GM12878 (cell line): ENCODE data around the gene ABCD2. TPM values are rescaled to one million over a fixed set of nuclear protein-coding genes. Genes with fewer than 3 reads are reported as not detected.
"Not testable (repeated sequence)": the region's sequence is repeated elsewhere in the genome, so short reads cannot be mapped to it uniquely, and the experiment has no call there.

Experiments used
- ATAC-seq: fragments of 200-7000 bp; cut with Tn5 transposase; 3 replicates; pipeline ENCODE4 v1.9.1; 2020; ENCODE audit warnings: mild to moderate bottlenecking, moderate library complexity
- BruUV-seq: library from RNA; stranded (reverse); fragments of 400-500 nt; replicated peaks from 2 replicates; lab custom pipeline; 2021; lab: Mats Ljungman, UMichigan
- CTCF ChIA-PET: fragments of 300-600 bp; sonication (Branson Sonifier 250); formaldehyde crosslinking; extraction: SDS; loops from one replicate; lab custom pipeline; 2021; ENCODE audit warnings: inconsistent platforms; lab: Yijun Ruan, JAX
- POLR2A ChIA-PET: fragments of 350-600 bp; formaldehyde crosslinking; extraction: SDS; loops from one replicate; lab custom pipeline; 2021; ENCODE audit warnings: inconsistent platforms; lab: Charles Lee
- RAD21 ChIA-PET: fragments of 300-600 bp; sonication (Branson Sonifier 250); formaldehyde crosslinking; loops from one replicate; lab custom pipeline; 2023; ENCODE audit warnings: antibody characterized with exemption; ENCODE audit not compliant: unreplicated experiment; lab: Charles Lee
- SMC1A ChIA-PET: fragments of 300-600 bp; sonication (Branson Sonifier 250); formaldehyde crosslinking; loops from one replicate; lab custom pipeline; 2023; ENCODE audit not compliant: unreplicated experiment, uncharacterized antibody; lab: Charles Lee
- DNase-seq: peaks from one replicate; pipeline ENCODE4 v3.0.0-alpha.2; 2011; ENCODE audit warnings: low read depth, low spot score
- FAIRE-seq: peaks from 3 replicates; lab custom pipeline; 2011; peaks lifted over from hg19 to GRCh38; lab: Jason Lieb, UNC
- H2AFZ ChIP-seq: 2 replicates; pipeline ENCODE4 v1.6.0; 2011; ENCODE audit warnings: low read depth, low read length, control low read depth; ENCODE audit not compliant: control insufficient read depth
- H3K27ac ChIP-seq: 2 replicates; pipeline ENCODE4 v1.5.1; 2011; ENCODE audit warnings: control low read depth; ENCODE audit not compliant: control insufficient read depth, insufficient read depth
- H3K27me3 ChIP-seq, 2 experiments: replicated peaks in 1 of 2; 2 replicates each; pipeline versions ENCODE4 v1.6.0 to v1.6.1; 2011; ENCODE audit warnings: low read length in 1 of 2; ENCODE audit not compliant: control insufficient read depth in 2 of 2, insufficient read depth in 2 of 2
- H3K36me3 ChIP-seq, 2 experiments: 2 replicates each; pipeline ENCODE4 v1.5.1; 2011; ENCODE audit warnings: low read length in 1 of 2; ENCODE audit not compliant: control insufficient read depth in 2 of 2, insufficient read depth in 2 of 2
- H3K4me1 ChIP-seq: 2 replicates; pipeline ENCODE4 v1.6.1; 2011; ENCODE audit warnings: mild to moderate bottlenecking, low read length, moderate library complexity, mixed read lengths; ENCODE audit not compliant: control insufficient read depth, insufficient read depth
- H3K4me2 ChIP-seq: 2 replicates; pipeline ENCODE4 v1.6.0; 2011; ENCODE audit warnings: control low read depth; ENCODE audit not compliant: control insufficient read depth, insufficient read depth
- H3K4me3 ChIP-seq: fragments of 200-600 bp; sonication (generic); 2 replicates; pipeline ENCODE4 v1.5.1; 2016
- H3K79me2 ChIP-seq: 2 replicates; pipeline ENCODE4 v1.6.0; 2011; ENCODE audit warnings: low read length; ENCODE audit not compliant: control insufficient read depth, insufficient read depth
- H3K9ac ChIP-seq: 2 replicates; pipeline ENCODE4 v1.8.0; 2011; ENCODE audit warnings: low read length, control low read depth, mixed read lengths; ENCODE audit not compliant: control insufficient read depth, insufficient read depth
- H3K9me3 ChIP-seq: replicated peaks from 3 replicates; pipeline ENCODE4 v1.5.1; 2011; ENCODE audit warnings: mild to moderate bottlenecking, low read length; ENCODE audit not compliant: control insufficient read depth, insufficient read depth
- H4K20me1 ChIP-seq: 2 replicates; pipeline ENCODE4 v1.6.0; 2011; ENCODE audit not compliant: control insufficient read depth, insufficient read depth
- CEBPB ChIP-seq, 2 experiments: fragments of 150-350 bp in 1 of 2; IDR thresholded peaks; 2 replicates each; pipeline ENCODE4 v1.6.1; 2012 to 2014; ENCODE audit warnings: low read depth in 2 of 2, low read length in 2 of 2, borderline replicate concordance in 1 of 2, inconsistent platforms in 1 of 2
- CHD1 ChIP-seq: IDR thresholded peaks from 2 replicates; pipeline ENCODE4 v1.6.1; 2012; ENCODE audit warnings: low read depth, low read length, improper control_type of control experiment
- CREM ChIP-seq: IDR thresholded peaks from 2 replicates; pipeline ENCODE4 v1.6.1; 2014; ENCODE audit warnings: antibody characterized with exemption, low read depth
- EZH2 ChIP-seq: IDR thresholded peaks from 2 replicates; pipeline ENCODE4 v1.6.1; 2012; ENCODE audit warnings: low read depth, mild to moderate bottlenecking, control low read depth, inconsistent platforms, low read length, borderline replicate concordance; ENCODE audit not compliant: control insufficient read depth
- FOXK2 ChIP-seq: fragments of 450-650 bp; IDR thresholded peaks from 2 replicates; pipeline ENCODE4 v1.6.1; 2017; ENCODE audit warnings: mild to moderate bottlenecking, moderate library complexity
- HDAC2 ChIP-seq: fragments of 200-600 bp; sonication (generic); IDR thresholded peaks from 2 replicates; pipeline ENCODE4 v1.6.1; 2017
- IRF4 ChIP-seq: IDR thresholded peaks from 2 replicates; pipeline ENCODE4 v1.6.1; 2011; ENCODE audit warnings: low read depth, low read length
- NKRF ChIP-seq: fragments of 450-650 bp; conservative IDR thresholded peaks from 2 replicates; pipeline ENCODE4 v1.6.1; 2017; ENCODE audit warnings: mild to moderate bottlenecking, moderate library complexity
- POU2F2 ChIP-seq: IDR thresholded peaks from 3 replicates; pipeline ENCODE4 v1.6.1; 2011; ENCODE audit warnings: low read depth, mild to moderate bottlenecking, low read length, borderline replicate concordance
- STAT1 ChIP-seq: fragments of 450-650 bp; conservative IDR thresholded peaks from 2 replicates; pipeline ENCODE4 v1.6.1; 2014; ENCODE audit warnings: antibody characterized with exemption, mild to moderate bottlenecking
- SUZ12 ChIP-seq: fragments of 200-600 bp; sonication (generic); IDR thresholded peaks from one replicate; pipeline ENCODE4 v1.6.1; 2018; ENCODE audit warnings: antibody characterized with exemption, mild to moderate bottlenecking; ENCODE audit not compliant: unreplicated experiment
- YBX1 ChIP-seq: fragments of 450-650 bp; IDR thresholded peaks from 2 replicates; pipeline ENCODE4 v1.6.1; 2016; ENCODE audit warnings: antibody characterized with exemption
- ZNF207 ChIP-seq: fragments of 450-650 bp; IDR thresholded peaks from 2 replicates; pipeline ENCODE4 v1.6.1; 2014; ENCODE audit warnings: antibody characterized with exemption, mild to moderate bottlenecking, borderline replicate concordance
- ZNF384 ChIP-seq: IDR thresholded peaks from 2 replicates; pipeline ENCODE4 v1.6.1; 2012; ENCODE audit warnings: low read depth, mild to moderate bottlenecking, low read length, improper control_type of control experiment, borderline replicate concordance
- WGBS: methylation state at CpG from one replicate; pipeline ENCODE4 v1.1.6; 2016; ENCODE audit warnings: low lambda C conversion rate; ENCODE audit not compliant: insufficient replicate concordance, insufficient coverage; ENCODE audit errors: missing lambda C conversion rate; 5-methylcytosine and 5-hydroxymethylcytosine counted together
- in situ Hi-C: fragments of 300-500 bp; cut with MboI; formaldehyde crosslinking; loops from 9 replicates; pipeline ENCODE4 v1.14.3; 2018; ENCODE audit warnings: mixed read lengths
- intact Hi-C: fragments of 100-400 bp; cut with micrococcal nuclease; formaldehyde crosslinking; loops from one replicate; pipeline ENCODE4 v1.14.2; 2022; ENCODE audit not compliant: unreplicated experiment
- polyA plus RNA-seq, 11 experiments: library from polyadenylated mRNA; depleted of rRNA in 4 of 11; unstranded in 6 of 11; stranded (reverse) in 5 of 11; fragments of >200 nt; fragmentation: Nextera tagmentation in 4 of 11; fragmentation: Illumina TruSeq in 1 of 11; extraction: Ambion mirVana in 4 of 11; extraction: Trizol in 1 of 11; gene quantifications; 1 replicate in 1 of 11; 2 replicates in 10 of 11; pipeline versions ENCODE4 v1.2.1 to v1.2.3, GENCODE V29; 2011 to 2016; ENCODE audit warnings: inconsistent platforms in 2 of 11, missing spikeins in 2 of 11, low read depth in 1 of 11
- total RNA-seq, 4 experiments: library from RNA; depleted of rRNA in 3 of 4; stranded (reverse); fragments of >200 nt in 3 of 4; fragmentation: Illumina TruSeq in 1 of 4; extraction: Trizol in 1 of 4; gene quantifications; 2 replicates each; pipeline versions ENCODE4 v1.2.1 to v1.2.3, GENCODE V29; 2013 to 2021

Gene ABCD2
- total and polyA plus RNA-seq, 10 of the 15 experiments (the other 5 are each of a cell fraction or from before 2014, with no cell fraction given): 4.4 to 16.2 (median 7.5) TPM

- no peak for TF ChIP-seq YBX1
- TF ChIP-seq, all 136 proteins: peak for 0
These were observed 16.5 kb downstream of the ABCD2 start (continued) for GRCh38 chr12:39603065-39603464.

GRCh38 chr12:39601951-39602350 is 17.7 kb downstream of the ABCD2 start:
- H3K4me1 ChIP-seq, DNase-seq, BruUV-seq, RAD21 ChIA-PET, H3K36me3 ChIP-seq, H3K9ac ChIP-seq, ATAC-seq, H4K20me1 ChIP-seq, H3K27me3 ChIP-seq, H2AFZ ChIP-seq, intact Hi-C loops, H3K27ac ChIP-seq, H3K9me3 ChIP-seq, H3K79me2 ChIP-seq, CTCF ChIA-PET, POLR2A ChIA-PET, FAIRE-seq, H3K4me2 ChIP-seq, H3K4me3 ChIP-seq: not testable (repeated sequence)
- SMC1A ChIA-PET: interaction anchor here (0.5 to 1.4 kb wide), 3 partner anchors 11 to 373 kb away, joined by 3 to 4 read pairs (median 3); no protein-coding TSS in a partner anchor
- in situ Hi-C loops: loop anchor here (25.0 kb wide), 3 partner anchors 510 to 815 kb away; partner anchors contain the start of gene SLC2A13
- WGBS: 100% methylated on average over 3 of the region's 3 CpGs

- ChIA-PET RAD21 (interaction anchor here (0.9 to 1.6 kb wide), 2 partner anchors 24 to 96 kb away, joined by 3 to 6 read pairs; partner anchors contain the start of gene ABCD2), POLR2A (no interaction called here), CTCF (interaction anchor here (2.2 kb wide), 1 partner anchor 9 kb away, joined by 7 read pairs; no protein-coding TSS in a partner anchor), SMC1A (interaction anchor here (0.9 to 1.1 kb wide), 3 partner anchors 8 to 60 kb away, joined by 3 read pairs; no protein-coding TSS in a partner anchor)
- no peak overlapping the region for H3K4me2 ChIP-seq
- no peak for ATAC-seq
- no peaks in the 10 kb centered on the region for H3K27me3 ChIP-seq
- TF ChIP-seq EZH2 (no peak), CREM (no peak), ZNF207 (no peak), CEBPB (IDR thresholded peaks at IDR 0.05; ENCODE audit: borderline replicate concordance in 1 of 2, low read depth in 2 of 2, low read length in 2 of 2) (no peak), FOXK2 (no peak), IRF4 (no peak), STAT1 (no peak), CHD1 (no peak), POU2F2 (no peak), ZNF384 (no peak), NKRF (no peak), HDAC2 (no peak), SUZ12 (no peak)
- 97% methylated on average over 2 of the region's 2 CpGs for WGBS
- no peaks in the 10 kb centered on the region for H3K4me1 ChIP-seq
- no peak overlapping the region for H3K4me3 ChIP-seq
- no peak for DNase-seq
- no peaks in the 10 kb centered on the region for H4K20me1 ChIP-seq
- intact Hi-C loops (no loop called here), in situ Hi-C loops (no loop called here)
- no peaks in the 10 kb centered on the region for H3K9me3 ChIP-seq
- H3K36me3 ChIP-seq: peaks cover 0 to 7% of the 10 kb centered on the region in 2 experiments; a peak in 2 of 4 replicates
- H3K27ac ChIP-seq: no peak overlapping the region
- BruUV-seq: no TSS peak
- no peaks in the 10 kb centered on the region for H3K79me2 ChIP-seq
- FAIRE-seq: no peak
- H2AFZ ChIP-seq: no peak overlapping the region
- H3K9ac ChIP-seq: no peak overlapping the region
These were observed 23.7 kb downstream of the ABCD2 start for GRCh38 chr12:39595928-39596327.
